GM12878 (cell line): ENCODE data around the gene COA5. TPM values are rescaled to one million over a fixed set of nuclear protein-coding genes. Genes with fewer than 3 reads are reported as not detected.

Experiments
- ATAC-seq: fragments of 200-7000 bp; cut with Tn5 transposase; 3 replicates; pipeline ENCODE4 v1.9.1; 2020; ENCODE audit warnings: mild to moderate bottlenecking, moderate library complexity
- BruUV-seq: library from RNA; stranded (reverse); fragments of 400-500 nt; replicated peaks from 2 replicates; lab custom pipeline; 2021; lab: Mats Ljungman, UMichigan
- CTCF ChIA-PET: fragments of 300-600 bp; sonication (Branson Sonifier 250); formaldehyde crosslinking; extraction: SDS; loops from one replicate; lab custom pipeline; 2021; ENCODE audit warnings: inconsistent platforms; lab: Yijun Ruan, JAX
- POLR2A ChIA-PET: fragments of 350-600 bp; formaldehyde crosslinking; extraction: SDS; loops from one replicate; lab custom pipeline; 2021; ENCODE audit warnings: inconsistent platforms; lab: Charles Lee
- RAD21 ChIA-PET: fragments of 300-600 bp; sonication (Branson Sonifier 250); formaldehyde crosslinking; loops from one replicate; lab custom pipeline; 2023; ENCODE audit warnings: antibody characterized with exemption; ENCODE audit not compliant: unreplicated experiment; lab: Charles Lee
- SMC1A ChIA-PET: fragments of 300-600 bp; sonication (Branson Sonifier 250); formaldehyde crosslinking; loops from one replicate; lab custom pipeline; 2023; ENCODE audit not compliant: unreplicated experiment, uncharacterized antibody; lab: Charles Lee
- DNase-seq: peaks from one replicate; pipeline ENCODE4 v3.0.0-alpha.2; 2011; ENCODE audit warnings: low read depth, low spot score
- FAIRE-seq: peaks from 3 replicates; lab custom pipeline; 2011; peaks lifted over from hg19 to GRCh38; lab: Jason Lieb, UNC
- H2AFZ ChIP-seq: 2 replicates; pipeline ENCODE4 v1.6.0; 2011; ENCODE audit warnings: low read depth, low read length, control low read depth; ENCODE audit not compliant: control insufficient read depth
- H3K27ac ChIP-seq: 2 replicates; pipeline ENCODE4 v1.5.1; 2011; ENCODE audit warnings: control low read depth; ENCODE audit not compliant: control insufficient read depth, insufficient read depth
- H3K27me3 ChIP-seq, 2 experiments: replicated peaks in 1 of 2; 2 replicates each; pipeline versions ENCODE4 v1.6.0 to v1.6.1; 2011; ENCODE audit warnings: low read length in 1 of 2; ENCODE audit not compliant: control insufficient read depth in 2 of 2, insufficient read depth in 2 of 2
- H3K36me3 ChIP-seq, 2 experiments: 2 replicates each; pipeline ENCODE4 v1.5.1; 2011; ENCODE audit warnings: low read length in 1 of 2; ENCODE audit not compliant: control insufficient read depth in 2 of 2, insufficient read depth in 2 of 2
- H3K4me1 ChIP-seq: 2 replicates; pipeline ENCODE4 v1.6.1; 2011; ENCODE audit warnings: mild to moderate bottlenecking, low read length, moderate library complexity, mixed read lengths; ENCODE audit not compliant: control insufficient read depth, insufficient read depth
- H3K4me2 ChIP-seq: 2 replicates; pipeline ENCODE4 v1.6.0; 2011; ENCODE audit warnings: control low read depth; ENCODE audit not compliant: control insufficient read depth, insufficient read depth
- H3K4me3 ChIP-seq: fragments of 200-600 bp; sonication (generic); 2 replicates; pipeline ENCODE4 v1.5.1; 2016
- H3K79me2 ChIP-seq: 2 replicates; pipeline ENCODE4 v1.6.0; 2011; ENCODE audit warnings: low read length; ENCODE audit not compliant: control insufficient read depth, insufficient read depth
- H3K9ac ChIP-seq: 2 replicates; pipeline ENCODE4 v1.8.0; 2011; ENCODE audit warnings: low read length, control low read depth, mixed read lengths; ENCODE audit not compliant: control insufficient read depth, insufficient read depth
- H3K9me3 ChIP-seq: replicated peaks from 3 replicates; pipeline ENCODE4 v1.5.1; 2011; ENCODE audit warnings: mild to moderate bottlenecking, low read length; ENCODE audit not compliant: control insufficient read depth, insufficient read depth
- H4K20me1 ChIP-seq: 2 replicates; pipeline ENCODE4 v1.6.0; 2011; ENCODE audit not compliant: control insufficient read depth, insufficient read depth
- ATF3 ChIP-seq: IDR thresholded peaks from 2 replicates; pipeline ENCODE4 v1.6.1; 2011; ENCODE audit warnings: low read depth, mild to moderate bottlenecking, low read length, moderate library complexity, borderline replicate concordance; ENCODE audit errors: extremely low read depth
- CHD2 ChIP-seq: IDR thresholded peaks from 2 replicates; pipeline ENCODE4 v1.6.1; 2011; ENCODE audit warnings: low read depth, low read length, improper control_type of control experiment, borderline replicate concordance
- FOXK2 ChIP-seq: fragments of 450-650 bp; IDR thresholded peaks from 2 replicates; pipeline ENCODE4 v1.6.1; 2017; ENCODE audit warnings: mild to moderate bottlenecking, moderate library complexity
- IRF4 ChIP-seq: IDR thresholded peaks from 2 replicates; pipeline ENCODE4 v1.6.1; 2011; ENCODE audit warnings: low read depth, low read length
- KLF5 ChIP-seq: fragments of 450-650 bp; IDR thresholded peaks from 2 replicates; pipeline ENCODE4 v1.6.1; 2014; ENCODE audit warnings: mild to moderate bottlenecking; ENCODE audit not compliant: partially characterized antibody
- RFX5 ChIP-seq: IDR thresholded peaks from 2 replicates; pipeline ENCODE4 v1.6.1; 2011; ENCODE audit warnings: low read depth, low read length, improper control_type of control experiment
- SMARCA5 ChIP-seq: fragments of 450-650 bp; IDR thresholded peaks from 2 replicates; pipeline ENCODE4 v1.6.1; 2017; ENCODE audit warnings: mild to moderate bottlenecking
- STAT3 ChIP-seq: IDR thresholded peaks from 2 replicates; pipeline ENCODE4 v1.6.1; 2011; ENCODE audit warnings: low read depth, low read length, improper control_type of control experiment
- USF2 ChIP-seq: IDR thresholded peaks from 2 replicates; pipeline ENCODE4 v1.6.1; 2011; ENCODE audit warnings: low read depth, low read length, improper control_type of control experiment, borderline replicate concordance
- ZZZ3 ChIP-seq: IDR thresholded peaks from 2 replicates; pipeline ENCODE4 v1.6.1; 2011; ENCODE audit warnings: low read depth; ENCODE audit not compliant: control insufficient read depth, insufficient read length
- WGBS: methylation state at CpG from one replicate; pipeline ENCODE4 v1.1.6; 2016; ENCODE audit warnings: low lambda C conversion rate; ENCODE audit not compliant: insufficient replicate concordance, insufficient coverage; ENCODE audit errors: missing lambda C conversion rate; 5-methylcytosine and 5-hydroxymethylcytosine counted together
- in situ Hi-C: fragments of 300-500 bp; cut with MboI; formaldehyde crosslinking; loops from 9 replicates; pipeline ENCODE4 v1.14.3; 2018; ENCODE audit warnings: mixed read lengths
- intact Hi-C: fragments of 100-400 bp; cut with micrococcal nuclease; formaldehyde crosslinking; loops from one replicate; pipeline ENCODE4 v1.14.2; 2022; ENCODE audit not compliant: unreplicated experiment
- polyA plus RNA-seq, 11 experiments: library from polyadenylated mRNA; depleted of rRNA in 4 of 11; unstranded in 6 of 11; stranded (reverse) in 5 of 11; fragments of >200 nt; fragmentation: Nextera tagmentation in 4 of 11; fragmentation: Illumina TruSeq in 1 of 11; extraction: Ambion mirVana in 4 of 11; extraction: Trizol in 1 of 11; gene quantifications; 1 replicate in 1 of 11; 2 replicates in 10 of 11; pipeline versions ENCODE4 v1.2.1 to v1.2.3, GENCODE V29; 2011 to 2016; ENCODE audit warnings: inconsistent platforms in 2 of 11, missing spikeins in 2 of 11, low read depth in 1 of 11
- total RNA-seq, 4 experiments: library from RNA; depleted of rRNA in 3 of 4; stranded (reverse); fragments of >200 nt in 3 of 4; fragmentation: Illumina TruSeq in 1 of 4; extraction: Trizol in 1 of 4; gene quantifications; 2 replicates each; pipeline versions ENCODE4 v1.2.1 to v1.2.3, GENCODE V29; 2013 to 2021

The COA5 gene
- total and polyA plus RNA-seq, 10 of the 15 experiments (the other 5 are each of a cell fraction or from before 2014, with no cell fraction given): 20.7 to 63.3 (median 37.9) TPM

DNA sequence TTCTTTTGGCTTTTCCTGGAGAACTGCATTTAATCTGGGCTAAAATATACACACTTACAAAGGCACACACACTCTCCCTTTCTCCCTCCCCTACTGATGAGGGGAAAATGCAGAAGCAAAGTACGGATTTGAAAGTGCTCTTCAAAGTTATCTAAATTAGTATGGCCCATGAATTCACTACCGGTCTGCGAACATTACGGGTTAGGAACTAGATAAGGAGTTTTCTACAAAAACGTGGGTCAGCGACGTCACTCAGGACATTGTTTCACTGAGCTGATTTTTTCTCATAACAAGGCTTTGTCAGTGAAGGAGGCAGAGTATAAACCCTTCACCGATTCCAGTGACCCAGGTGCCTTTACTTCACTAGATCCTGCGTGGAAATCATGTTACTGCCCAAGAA is 47.3 kb downstream of the COA5 start:
- H2AFZ ChIP-seq: no peak overlapping the region
- ATAC-seq: no peak
- no TSS peak for BruUV-seq

More for the DNA sequence above, 47.3 kb downstream of the COA5 start:
- Histone ChIP-seq H3K36me3 (peaks cover 24 to 47% of the 10 kb centered on the region in 2 experiments), H4K20me1 (no peaks in the 10 kb centered on the region), H3K4me2 (no peak overlapping the region), H3K27me3 (no peaks in the 10 kb centered on the region)
- in situ Hi-C loops (no loop called here), intact Hi-C loops (no loop called here)
- RAD21 ChIA-PET: no interaction called here
- SMC1A ChIA-PET: interaction anchor here (0.9 to 1.5 kb wide), 2 partner anchors 22 to 115 kb away, joined by 3 read pairs; no protein-coding TSS in a partner anchor
- DNase-seq: no peak
- no peak for TF ChIP-seq ZZZ3
- TF ChIP-seq SMARCA5: no peak
- no peak for TF ChIP-seq USF2
- no peak for TF ChIP-seq CHD2
- TF ChIP-seq STAT3: no peak
- TF ChIP-seq ATF3: no peak
- no peak for TF ChIP-seq KLF5
- TF ChIP-seq IRF4: no peak
- no peak for TF ChIP-seq FOXK2
- no peak for TF ChIP-seq RFX5
- TF ChIP-seq, all 136 proteins: peak for 0
- Histone ChIP-seq H3K27ac (no peak overlapping the region), H3K9ac (no peak overlapping the region), H3K4me3 (no peak overlapping the region), H3K4me1 (peaks cover 10% of the 10 kb centered on the region), H3K9me3 (no peaks in the 10 kb centered on the region), H3K79me2 (no peaks in the 10 kb centered on the region)
- WGBS: over 99% methylated on average over 9 of the region's 9 CpGs
- ChIA-PET CTCF (interaction anchor here (5.2 kb wide), 1 partner anchor 8 kb away, joined by 24 read pairs; no protein-coding TSS in a partner anchor), POLR2A (interaction anchor here (1.1 kb wide), 1 partner anchor 9 kb away, joined by 3 read pairs; no protein-coding TSS in a partner anchor)
- no peak for FAIRE-seq
